Mucosa of descending colon (tissue), 3 donors: Measurements from ENCODE around the gene BRI3BP. TPM values are rescaled to one million over a fixed set of nuclear protein-coding genes. Genes with fewer than 3 reads are reported as not detected.

Experiments used
- ATAC-seq: fragments of 200-7000 bp; cut with Tn5 transposase; one replicate; pipeline ENCODE4 v1.9.1; 2020; ENCODE audit warnings: mild to moderate bottlenecking, moderate library complexity
- DNase-seq, 3 donors: peaks; one replicate each; pipeline ENCODE4 v3.0.0-alpha.2; 2020
- H3K36me3 ChIP-seq: fragments of 200-600 bp; one replicate; pipeline ENCODE4 v1.8.0; 2021; ENCODE audit warnings: low read depth, mild to moderate bottlenecking
- H3K4me1 ChIP-seq: fragments of 200-600 bp; one replicate; pipeline ENCODE4 v1.8.0; 2021; ENCODE audit warnings: low read depth, mild to moderate bottlenecking
- H3K4me3 ChIP-seq: fragments of 200-600 bp; one replicate; pipeline ENCODE4 v1.8.0; 2021; ENCODE audit warnings: mild to moderate bottlenecking
- H3K9me3 ChIP-seq: fragments of 200-600 bp; one replicate; pipeline ENCODE4 v1.8.0; 2021; ENCODE audit warnings: mild to moderate bottlenecking
- intact Hi-C, 2 donors: fragments of 100-400 bp; cut with DNase I in 1 of 2; cut with micrococcal nuclease in 1 of 2; formaldehyde crosslinking; loops; one replicate each; pipeline versions ENCODE4 v1.11.0 to v1.11.1; 2022; cut with DNase I, micrococcal nuclease
- total RNA-seq, 3 donors: library from RNA; stranded (reverse); fragmentation: NEBNext Ultra II Directional in 2 of 3; extraction: Animal tissue kit (Norgen Biotek cat#: 25700) in 2 of 3; gene quantifications; one replicate each; pipeline versions ENCODE4 v1.2.1 to v1.2.4, GENCODE V29; 2021 to 2023
- TF ChIP-seq, protein P1 (sequence below): fragments of 200-600 bp; IDR thresholded peaks from one replicate; pipeline ENCODE4 v1.8.0; 2022; ENCODE audit warnings: antibody characterized with exemption, mild to moderate bottlenecking
- donor health status: DM: no; HTN: no; CAD: no; lungs with moderate emphysema.
- donor health status: DM: no; HTN: no; CAD: no.
- donor health status: DM: no; HTN: yes; CAD: no.

Gene BRI3BP
- total RNA-seq, 3 donors from 2014 or later = 21.3 to 45.1 (median 44.4) TPM

- Histone ChIP-seq H3K9me3 (no peaks in the 10 kb centered on the region), H3K4me1 (no peaks in the 10 kb centered on the region), H3K4me3 (no peak overlapping the region), H3K36me3 (no peaks in the 10 kb centered on the region)
- TF ChIP-seq, protein P1, sequence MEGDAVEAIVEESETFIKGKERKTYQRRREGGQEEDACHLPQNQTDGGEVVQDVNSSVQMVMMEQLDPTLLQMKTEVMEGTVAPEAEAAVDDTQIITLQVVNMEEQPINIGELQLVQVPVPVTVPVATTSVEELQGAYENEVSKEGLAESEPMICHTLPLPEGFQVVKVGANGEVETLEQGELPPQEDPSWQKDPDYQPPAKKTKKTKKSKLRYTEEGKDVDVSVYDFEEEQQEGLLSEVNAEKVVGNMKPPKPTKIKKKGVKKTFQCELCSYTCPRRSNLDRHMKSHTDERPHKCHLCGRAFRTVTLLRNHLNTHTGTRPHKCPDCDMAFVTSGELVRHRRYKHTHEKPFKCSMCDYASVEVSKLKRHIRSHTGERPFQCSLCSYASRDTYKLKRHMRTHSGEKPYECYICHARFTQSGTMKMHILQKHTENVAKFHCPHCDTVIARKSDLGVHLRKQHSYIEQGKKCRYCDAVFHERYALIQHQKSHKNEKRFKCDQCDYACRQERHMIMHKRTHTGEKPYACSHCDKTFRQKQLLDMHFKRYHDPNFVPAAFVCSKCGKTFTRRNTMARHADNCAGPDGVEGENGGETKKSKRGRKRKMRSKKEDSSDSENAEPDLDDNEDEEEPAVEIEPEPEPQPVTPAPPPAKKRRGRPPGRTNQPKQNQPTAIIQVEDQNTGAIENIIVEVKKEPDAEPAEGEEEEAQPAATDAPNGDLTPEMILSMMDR = no peak
- intact Hi-C loops = no loop called here
- no peak for DNase-seq
- ATAC-seq = no peak
Measured at GRCh38 chr12:124949779-124950728, 43.4 kb upstream of the BRI3BP start.

- H3K4me1 ChIP-seq = no peaks in the 10 kb centered on the region
- intact Hi-C loops = no loop called here
- no peaks in the 10 kb centered on the region for H3K9me3 ChIP-seq
- DNase-seq = no peak
- H3K4me3 ChIP-seq = no peak overlapping the region
- no peak for ATAC-seq
- H3K36me3 ChIP-seq = no peaks in the 10 kb centered on the region
- TF ChIP-seq, protein P1 = no peak
Measured at GRCh38 chr12:124952295-124952694, 41.1 kb upstream of the BRI3BP start.

- H3K36me3 ChIP-seq = no peaks in the 10 kb centered on the region
- H3K9me3 ChIP-seq = no peaks in the 10 kb centered on the region
- H3K4me3 ChIP-seq = no peak overlapping the region
- no peaks in the 10 kb centered on the region for H3K4me1 ChIP-seq
- ATAC-seq = no peak
- TF ChIP-seq, protein P1 = no peak
- intact Hi-C loops = no loop called here
- DNase-seq = no peak
Measured at GRCh38 chr12:124952801-124953200, 40.6 kb upstream of the BRI3BP start.

- no peak for DNase-seq
- TF ChIP-seq, protein P1 = no peak
- no peaks in the 10 kb centered on the region for H3K36me3 ChIP-seq
- ATAC-seq = no peak
- intact Hi-C loops = no loop called here
- no peaks in the 10 kb centered on the region for H3K9me3 ChIP-seq
- H3K4me1 ChIP-seq = no peaks in the 10 kb centered on the region
- no peak overlapping the region for H3K4me3 ChIP-seq
Measured at GRCh38 chr12:124953689-124954405, 39.6 kb upstream of the BRI3BP start.

DNA sequence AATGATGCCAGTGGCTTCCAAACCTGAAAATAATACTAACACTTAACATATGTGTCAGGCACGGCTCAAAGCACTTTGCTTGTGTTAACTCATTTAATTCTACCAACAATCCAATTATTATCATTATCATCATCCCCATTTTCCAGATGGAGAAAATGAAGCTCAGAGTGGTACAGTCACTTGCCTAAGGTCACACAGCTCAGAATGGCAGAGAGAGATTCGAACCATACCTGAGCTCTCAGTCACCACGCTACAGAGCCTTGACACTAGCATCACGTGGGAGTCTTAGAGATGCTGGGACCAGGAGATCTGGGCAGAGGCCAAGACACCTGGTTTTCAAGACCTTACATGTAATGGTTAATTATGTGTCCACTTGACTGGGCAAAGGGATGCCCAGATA lies 38.7 kb upstream of the BRI3BP start:
- no peaks in the 10 kb centered on the region for H3K36me3 ChIP-seq
- ATAC-seq = no peak
- TF ChIP-seq, protein P1 = no peak
- DNase-seq = no peak
- no peaks in the 10 kb centered on the region for H3K9me3 ChIP-seq
- no peak overlapping the region for H3K4me3 ChIP-seq
- no peaks in the 10 kb centered on the region for H3K4me1 ChIP-seq
- intact Hi-C loops = no loop called here
